GM19324 (cell line): ENCODE results near the gene ZNF302.

Experiments used
- ATAC-seq: cut with Tn5 transposase; IDR thresholded peaks from one replicate; pipeline ENCODE4 v1.9.1; 2021; ENCODE audit warnings: mild to moderate bottlenecking, moderate library complexity; ENCODE audit not compliant: unreplicated experiment, low FRiP score

Gene ZNF302

GRCh38 chr19:34731019-34731829 lies 53.7 kb downstream of the ZNF302 start:
- no peak for ATAC-seq

GRCh38 chr19:34731964-34732363 lies 54.5 kb downstream of the ZNF302 start:
- ATAC-seq: no peak

GRCh38 chr19:34732612-34733211 lies 55.2 kb downstream of the ZNF302 start:
- ATAC-seq: no peak

DNA sequence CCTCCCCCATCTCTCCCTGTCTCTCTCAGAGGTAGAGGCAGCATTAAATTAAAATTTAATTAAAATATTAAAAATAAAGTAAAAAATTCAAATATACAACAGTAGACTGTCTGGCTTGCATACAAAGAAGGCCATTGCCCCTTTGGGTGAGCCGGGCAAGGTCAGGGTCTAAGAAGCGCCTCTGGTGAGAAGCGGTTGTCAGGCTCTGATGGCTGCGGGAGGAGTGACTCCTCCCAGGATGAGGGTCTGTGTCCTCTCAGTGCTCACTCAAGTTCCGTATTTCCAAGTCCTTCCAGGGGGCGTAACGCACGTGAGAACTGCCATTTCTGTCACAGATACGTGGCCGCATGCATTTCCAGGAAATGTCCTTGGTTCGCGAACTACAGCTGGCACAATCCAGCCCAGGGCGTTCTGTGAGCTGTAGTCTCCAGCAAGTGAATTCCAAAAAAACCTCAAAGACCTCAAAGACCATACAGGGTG lies 55.8 kb downstream of the ZNF302 start:
- ATAC-seq: no peak

DNA sequence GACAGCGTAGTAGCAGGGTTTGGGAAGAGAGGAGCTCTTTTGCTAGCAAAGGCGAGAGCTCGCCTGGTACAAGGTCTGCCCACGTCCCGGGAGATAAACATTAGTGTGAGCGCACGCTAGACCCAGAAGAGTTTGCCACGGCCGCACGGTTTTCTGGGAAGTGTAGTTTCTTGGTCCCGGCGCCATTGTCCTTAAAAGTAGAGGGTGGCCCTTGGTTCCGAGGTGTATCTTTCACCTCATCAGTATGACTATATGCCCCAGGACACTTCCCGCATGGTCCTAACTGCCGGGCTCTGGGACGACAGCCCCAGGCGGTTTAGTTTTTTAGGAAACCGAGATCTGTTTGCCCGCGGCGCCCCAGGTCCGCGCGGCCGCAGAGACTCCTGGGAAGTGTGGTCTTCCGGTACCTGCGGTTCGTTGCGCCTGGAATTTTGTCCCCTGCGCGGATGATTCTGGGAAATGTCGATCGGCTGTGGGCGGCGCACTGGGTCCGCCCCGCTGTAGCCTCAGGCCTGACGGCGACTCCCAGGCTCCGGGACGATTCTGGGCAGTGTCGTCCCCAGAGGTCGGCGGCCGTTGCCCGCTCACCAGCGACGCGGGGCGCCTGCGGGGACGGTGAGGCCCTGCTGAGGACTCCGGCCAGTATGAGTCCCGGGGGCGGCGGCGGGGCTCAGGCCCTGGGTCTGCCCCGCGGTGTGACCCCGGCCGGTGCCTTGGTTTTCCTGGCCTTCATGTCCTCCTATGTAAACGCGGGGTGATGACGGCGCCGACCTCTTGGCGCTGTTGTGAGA lies 56.5 kb downstream of the ZNF302 start, which contains the start of gene ZNF181:
Gene ZNF181 (plus strand): TSS at position 498 of the 791 bp plus-strand sequence. CDS start 795 bp downstream, outside the sequence.
- ATAC-seq: peak; percentile 89

DNA sequence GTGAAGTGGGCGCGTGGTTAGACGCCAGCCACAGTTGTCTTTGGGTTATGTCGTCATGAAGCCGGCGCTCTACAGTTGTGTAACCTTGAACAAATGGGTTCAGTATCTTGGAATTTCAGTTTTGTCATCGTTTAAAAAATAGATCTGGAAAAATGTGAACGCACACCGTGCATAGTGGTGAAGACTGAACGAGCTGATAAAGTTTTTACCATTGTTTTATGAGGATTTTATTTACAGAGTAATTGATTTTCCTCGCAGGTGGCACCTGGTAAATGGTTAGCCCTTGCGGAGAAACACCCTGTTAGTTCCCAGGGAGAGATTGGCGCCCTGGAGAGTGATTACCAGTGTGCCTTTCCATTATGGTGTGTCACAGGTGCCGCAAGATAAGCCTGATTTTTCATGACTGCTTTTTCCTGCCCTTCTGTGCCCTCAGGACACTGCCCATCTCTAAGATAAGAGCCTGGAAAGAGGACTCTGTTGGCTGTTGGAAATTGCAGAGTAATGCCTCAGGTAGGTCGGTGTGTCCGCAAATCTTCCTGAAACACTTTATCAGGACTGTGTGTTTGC lies 57.1 kb downstream of the ZNF302 start:
- ATAC-seq: no peak
